RKO (cell line): Measurements from ENCODE around the gene SLC5A11.
A peak's percentile ranks its signal among the peaks of the same experiment; 100 is the strongest.
"Not testable (repeated sequence)": the region's sequence is repeated elsewhere in the genome, so short reads cannot be mapped to it uniquely, and the experiment has no call there.

Source experiments
- DNase-seq: peaks from one replicate; pipeline ENCODE4 v3.0.0-alpha.2; 2016; ENCODE audit warnings: low spot score

Gene SLC5A11

DNA sequence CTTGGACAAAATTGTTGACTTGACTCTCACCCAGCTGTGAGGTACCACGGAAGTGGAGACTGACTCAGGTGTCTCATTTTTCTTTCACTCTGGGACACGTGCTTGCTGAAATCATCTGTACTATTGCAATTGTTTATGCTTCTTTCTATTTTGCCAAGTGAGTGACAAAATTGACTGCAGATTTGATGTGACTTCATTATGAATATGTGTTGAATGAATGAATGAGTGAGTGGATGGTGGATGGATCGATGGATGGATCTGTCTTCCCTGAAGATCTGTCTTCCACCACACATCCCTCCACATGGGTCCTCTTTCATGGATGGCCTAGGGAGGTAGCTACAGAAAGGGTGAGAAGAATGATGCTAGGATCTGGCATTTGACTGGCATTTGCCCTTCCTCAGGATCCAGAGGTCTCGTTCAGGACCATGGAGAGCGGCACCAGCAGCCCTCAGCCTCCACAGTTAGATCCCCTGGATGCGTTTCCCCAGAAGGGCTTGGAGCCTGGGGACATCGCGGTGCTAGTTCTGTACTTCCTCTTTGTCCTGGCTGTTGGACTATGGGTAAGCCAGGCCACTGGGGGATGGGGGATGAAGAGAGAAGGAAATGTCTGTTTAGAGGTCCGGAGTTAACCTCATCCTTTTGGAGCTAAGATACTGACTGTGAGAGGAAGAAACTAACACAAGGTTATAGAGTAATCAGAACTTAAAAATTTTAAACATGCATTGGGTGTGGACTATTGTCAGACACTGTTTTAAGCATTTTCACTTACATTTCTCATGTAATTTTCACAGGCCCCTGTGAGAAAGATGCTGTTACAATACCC, 12.7 kb downstream of the SLC5A11 start:
- peak; percentile 57 for DNase-seq

DNA sequence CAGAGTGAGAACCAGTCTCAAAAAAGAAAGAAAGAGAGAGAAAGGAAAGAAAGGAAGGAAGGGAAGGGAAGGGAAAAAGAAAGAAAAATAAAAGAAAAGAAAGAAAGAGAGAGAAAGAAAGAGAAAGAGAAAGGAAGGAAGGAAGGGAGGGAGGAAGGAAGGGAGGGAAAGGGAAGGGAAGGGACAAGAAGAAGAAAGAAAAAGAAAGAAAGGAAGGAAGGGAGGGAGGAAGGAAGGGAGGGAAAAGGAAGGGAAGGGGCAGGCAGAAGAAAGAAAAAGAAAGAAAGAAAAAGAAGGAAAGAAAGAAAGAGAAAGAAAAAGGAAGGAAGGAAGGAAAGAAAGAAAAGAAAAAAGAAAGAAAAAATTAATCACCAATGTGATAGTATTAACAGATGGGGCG, 15.7 kb downstream of the SLC5A11 start:
- no peak for DNase-seq

DNA sequence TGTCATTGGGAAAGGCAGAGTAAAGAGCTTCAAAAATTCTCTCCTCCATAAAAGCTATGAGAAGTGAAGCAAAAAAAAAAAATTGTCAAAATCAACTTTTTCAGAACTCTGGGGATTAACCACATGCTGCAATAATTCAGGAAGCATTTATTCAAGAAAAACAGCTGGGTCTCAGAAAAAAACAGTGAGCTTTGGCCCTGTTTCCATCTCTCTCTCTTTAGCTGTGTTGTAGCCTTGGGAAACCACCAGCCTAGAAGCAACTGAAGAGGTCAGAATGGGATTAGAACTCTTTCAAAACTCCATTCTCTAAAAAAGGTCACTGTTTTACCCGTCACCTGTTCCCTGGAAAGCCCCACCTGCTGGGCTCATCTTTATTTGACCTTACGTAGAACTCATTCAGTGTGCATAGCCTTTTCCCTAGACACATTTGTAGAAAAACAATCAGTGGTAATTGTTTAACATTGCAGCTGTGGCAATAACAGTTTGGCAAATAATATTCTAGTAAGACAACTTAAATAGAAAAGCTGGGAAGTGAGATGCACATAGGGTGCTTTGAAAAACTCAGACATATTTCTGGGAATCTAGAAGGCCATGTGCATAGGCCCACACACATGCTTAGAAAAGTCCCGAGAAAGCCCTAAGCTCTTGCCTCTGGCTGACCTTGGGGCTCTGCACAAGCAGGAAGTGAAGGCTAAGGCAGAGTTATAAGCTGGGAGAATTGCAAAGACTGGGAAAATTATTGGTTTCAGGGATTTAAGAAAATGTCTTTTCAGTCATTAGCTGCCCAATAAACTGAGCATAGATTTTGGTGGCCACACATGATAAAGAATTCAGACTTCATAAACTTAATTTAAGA, 18.0 kb downstream of the SLC5A11 start:
- no peak for DNase-seq

DNA sequence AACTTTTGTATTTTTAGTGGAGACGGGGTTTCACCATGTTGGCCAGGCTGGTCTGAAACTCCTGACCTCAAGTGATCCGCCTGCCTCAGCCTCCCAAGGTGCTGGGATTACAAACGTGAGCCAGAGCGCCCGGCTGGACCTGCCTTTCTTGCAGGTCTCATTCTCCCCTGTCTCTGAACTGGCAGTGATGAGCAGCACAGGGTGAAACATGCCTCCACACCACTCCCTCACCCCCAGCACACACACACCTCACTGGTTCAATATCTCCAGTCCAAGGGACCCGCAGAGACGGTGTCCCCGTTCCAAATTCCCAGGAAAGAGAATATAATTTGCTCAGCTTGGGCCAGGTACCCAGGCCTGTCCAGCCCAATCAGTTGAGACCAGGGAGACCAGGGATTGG, 23.3 kb downstream of the SLC5A11 start:
- no peak for DNase-seq

DNA sequence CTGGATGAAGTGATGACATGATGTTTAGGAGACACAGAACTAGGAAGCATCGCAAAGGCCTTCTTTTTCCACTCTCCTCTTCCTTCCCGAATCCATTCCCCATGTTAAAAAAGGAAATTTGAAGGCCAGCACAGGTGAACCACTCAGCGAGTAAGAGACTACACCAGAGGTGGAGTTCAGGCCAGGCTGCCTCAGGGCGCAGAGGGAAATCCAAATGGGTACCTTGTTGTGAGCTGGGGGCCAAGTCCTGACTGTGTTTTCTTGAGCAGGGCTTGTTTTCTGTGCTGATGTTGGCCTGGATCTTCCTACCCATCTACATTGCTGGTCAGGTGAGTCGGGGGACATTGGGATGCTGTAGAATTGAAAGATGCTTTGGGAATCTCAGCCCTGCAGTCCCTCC, 26.1 kb downstream of the SLC5A11 start:
- no peak for DNase-seq

DNA sequence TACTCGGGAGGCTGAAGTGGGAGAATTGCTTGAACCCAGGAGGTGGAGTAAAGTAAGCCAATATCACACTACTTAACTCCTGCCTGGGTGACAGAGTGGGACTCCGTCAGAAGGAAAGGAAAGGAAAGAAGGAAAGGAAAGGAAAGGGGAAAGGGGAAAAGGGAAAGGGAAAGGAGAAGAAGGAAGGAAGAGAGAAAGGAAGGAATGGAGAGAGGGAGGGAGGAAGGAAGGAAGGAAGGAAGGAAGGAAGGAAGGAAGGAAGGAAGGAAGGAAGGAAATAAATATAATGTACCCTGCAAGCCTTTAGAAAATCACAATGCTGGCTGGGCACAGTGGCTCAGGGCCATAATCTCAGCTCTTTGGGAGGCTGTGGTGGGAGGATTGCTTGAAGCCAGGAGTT, 27.3 kb downstream of the SLC5A11 start:
- DNase-seq = no peak

DNA sequence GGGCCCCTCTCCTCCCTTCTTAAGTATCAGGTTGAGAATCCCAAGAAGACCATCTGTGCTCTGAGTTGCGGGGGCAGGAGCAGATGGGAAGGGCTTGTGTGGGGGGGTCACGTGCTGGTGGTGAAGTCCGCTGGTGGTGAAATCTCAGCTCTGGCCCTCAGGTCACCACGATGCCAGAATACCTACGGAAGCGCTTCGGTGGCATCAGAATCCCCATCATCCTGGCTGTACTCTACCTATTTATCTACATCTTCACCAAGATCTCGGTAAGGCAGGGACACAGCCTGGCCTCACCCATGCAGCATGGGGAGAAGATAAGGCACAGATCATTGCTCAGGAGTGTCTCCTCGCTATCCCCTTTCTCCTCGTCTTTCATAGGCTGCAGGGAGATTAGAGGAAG, 29.7 kb downstream of the SLC5A11 start:
- no peak for DNase-seq

DNA sequence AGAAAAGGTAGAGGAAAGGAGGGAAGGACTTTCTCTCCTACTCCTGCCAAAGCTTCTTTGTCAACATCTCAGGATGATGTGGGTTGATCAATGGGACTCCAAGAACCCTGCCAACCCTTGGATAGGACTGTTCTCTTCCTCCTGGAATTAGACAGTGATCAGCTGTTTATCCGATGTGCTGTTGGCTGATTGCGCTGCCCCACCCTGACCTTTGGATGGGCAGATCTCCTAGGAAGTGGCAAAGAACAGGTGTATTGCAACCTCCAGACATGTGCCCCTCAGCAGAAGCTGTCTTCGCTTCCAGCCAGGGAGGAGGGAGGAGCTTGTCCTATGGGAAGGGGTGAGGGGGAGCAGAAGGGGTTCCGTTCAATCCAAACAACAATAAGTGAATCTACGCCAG, 30.5 kb downstream of the SLC5A11 start:
- DNase-seq = no peak

DNA sequence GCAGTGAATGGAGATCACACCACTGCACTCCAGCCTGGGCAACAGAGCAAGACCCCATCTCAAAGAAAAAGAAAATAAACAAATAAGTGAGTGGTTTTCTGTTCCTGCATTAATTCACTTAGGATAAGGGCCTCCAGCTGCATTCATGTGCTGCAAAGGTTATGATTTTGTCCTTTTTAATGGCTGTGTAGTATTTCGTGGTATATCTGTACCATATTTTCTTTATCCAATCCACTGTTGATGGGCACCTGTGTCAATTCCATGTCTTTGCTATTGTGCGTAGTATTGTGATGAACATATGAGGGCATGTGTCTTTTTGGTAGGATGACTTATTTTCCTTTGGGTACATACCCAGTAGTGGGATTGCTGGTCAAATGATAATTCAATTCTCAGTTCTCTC, 33.9 kb downstream of the SLC5A11 start:
- DNase-seq = no peak

DNA sequence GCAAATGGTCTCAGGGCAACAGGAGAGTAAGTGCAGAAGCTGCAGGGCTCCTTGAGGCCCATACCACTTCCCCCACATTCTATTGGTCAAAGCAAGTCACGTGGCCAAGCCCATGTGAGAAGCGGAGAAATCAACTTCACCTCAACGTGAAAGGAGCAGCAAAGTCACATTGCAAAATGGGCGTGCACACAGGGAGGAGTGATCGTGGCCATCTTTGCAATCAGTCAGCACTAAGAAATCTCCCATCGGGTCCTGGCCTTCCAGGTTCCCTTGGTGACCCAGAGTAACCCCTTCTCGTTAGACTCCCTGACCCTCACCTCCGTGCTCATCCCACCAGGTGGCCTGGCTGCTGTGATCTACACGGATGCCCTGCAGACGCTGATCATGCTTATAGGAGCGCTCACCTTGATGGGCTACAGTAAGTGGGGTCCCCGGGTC, 38.0 kb downstream of the SLC5A11 start:
- no peak for DNase-seq

DNA sequence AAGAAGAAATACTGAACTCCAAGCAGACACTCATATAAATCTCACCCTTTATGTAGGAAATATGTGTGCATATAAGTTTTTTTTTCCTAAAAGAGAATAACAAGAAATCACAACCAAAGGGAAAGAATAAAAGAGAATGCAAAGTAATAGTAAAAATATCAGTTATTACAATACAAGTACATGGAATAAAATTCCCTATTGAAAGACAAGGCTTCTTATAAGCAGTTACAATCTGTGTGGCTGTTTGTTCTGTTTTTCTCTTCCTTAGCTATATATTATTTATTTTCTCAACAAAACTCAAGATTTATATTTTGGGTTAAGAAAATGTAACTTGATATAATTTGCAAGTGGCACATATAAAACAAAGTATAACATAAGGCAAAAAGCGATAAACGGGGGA, 41.7 kb downstream of the SLC5A11 start:
- no peak for DNase-seq

DNA sequence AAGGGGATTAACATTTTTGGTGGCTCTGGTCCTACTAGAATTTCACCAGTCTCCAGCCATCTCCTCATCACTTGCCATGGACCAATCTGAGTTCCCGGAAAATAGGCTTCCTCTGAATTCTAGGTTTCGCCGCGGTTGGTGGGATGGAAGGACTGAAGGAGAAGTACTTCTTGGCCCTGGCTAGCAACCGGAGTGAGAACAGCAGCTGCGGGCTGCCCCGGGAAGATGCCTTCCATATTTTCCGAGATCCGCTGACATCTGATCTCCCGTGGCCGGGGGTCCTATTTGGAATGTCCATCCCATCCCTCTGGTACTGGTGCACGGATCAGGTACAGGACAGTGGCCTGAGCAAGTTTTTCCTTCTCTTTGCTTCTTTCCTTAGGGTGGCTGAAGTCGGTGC, 45.0 kb downstream of the SLC5A11 start:
- DNase-seq = no peak

DNA sequence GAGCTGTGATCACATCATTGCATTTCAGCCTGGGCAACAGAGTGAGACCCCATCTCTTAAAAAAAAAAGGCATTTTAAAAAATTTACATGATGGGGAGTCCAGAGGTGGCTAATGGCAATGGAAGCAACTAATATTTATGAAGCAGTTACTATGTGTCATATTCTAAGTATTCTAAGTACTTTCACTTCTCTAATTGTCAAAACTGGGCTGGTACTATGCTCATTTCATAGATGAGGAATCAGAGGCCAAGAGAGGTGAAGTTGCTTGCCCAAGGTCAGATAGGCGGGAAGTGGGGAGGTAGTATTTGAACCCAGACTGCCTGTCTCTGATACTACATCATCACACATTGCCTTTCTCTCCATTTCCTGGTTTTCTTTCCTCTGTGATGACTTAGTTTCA, 50.7 kb downstream of the SLC5A11 start:
- no peak for DNase-seq

DNA sequence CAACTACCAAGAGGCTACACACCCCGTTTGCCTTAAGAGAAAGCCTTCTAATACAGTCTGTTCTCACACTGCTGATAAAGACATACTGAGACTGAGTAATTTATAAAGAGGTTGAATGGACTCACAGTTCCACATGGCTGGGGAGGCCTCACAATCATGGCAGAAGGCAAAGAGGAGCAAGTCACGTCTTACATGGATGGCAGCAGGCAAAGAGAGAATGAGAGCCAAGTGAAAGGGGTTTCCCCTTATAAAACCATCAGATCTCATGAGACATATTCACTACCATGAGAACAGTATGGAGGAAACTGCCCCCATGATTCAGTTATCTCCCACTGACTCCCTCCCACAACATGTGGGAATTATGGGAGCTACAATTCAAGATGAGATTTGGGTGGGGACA, 51.8 kb downstream of the SLC5A11 start:
- not testable (repeated sequence) for DNase-seq

DNA sequence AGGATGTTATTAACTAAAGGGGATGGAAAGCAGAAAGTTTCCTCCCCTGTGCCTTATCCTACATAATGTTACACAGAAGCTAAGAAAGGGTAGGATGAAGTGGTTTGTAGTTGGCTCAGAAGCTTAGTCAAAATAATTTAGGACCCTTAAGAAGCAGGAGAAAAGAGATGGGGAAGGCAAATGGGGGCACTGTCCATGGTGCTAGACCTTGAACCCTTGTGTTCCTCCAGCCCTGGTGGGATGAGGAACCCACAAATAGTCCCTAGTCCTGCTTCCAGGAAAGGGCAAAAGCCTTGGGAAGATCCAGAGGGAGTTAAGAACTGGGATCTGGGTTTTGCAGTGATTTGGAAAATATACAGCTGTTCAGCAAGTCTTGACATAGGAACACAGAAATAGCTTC, 54.5 kb downstream of the SLC5A11 start:
- no peak for DNase-seq

DNA sequence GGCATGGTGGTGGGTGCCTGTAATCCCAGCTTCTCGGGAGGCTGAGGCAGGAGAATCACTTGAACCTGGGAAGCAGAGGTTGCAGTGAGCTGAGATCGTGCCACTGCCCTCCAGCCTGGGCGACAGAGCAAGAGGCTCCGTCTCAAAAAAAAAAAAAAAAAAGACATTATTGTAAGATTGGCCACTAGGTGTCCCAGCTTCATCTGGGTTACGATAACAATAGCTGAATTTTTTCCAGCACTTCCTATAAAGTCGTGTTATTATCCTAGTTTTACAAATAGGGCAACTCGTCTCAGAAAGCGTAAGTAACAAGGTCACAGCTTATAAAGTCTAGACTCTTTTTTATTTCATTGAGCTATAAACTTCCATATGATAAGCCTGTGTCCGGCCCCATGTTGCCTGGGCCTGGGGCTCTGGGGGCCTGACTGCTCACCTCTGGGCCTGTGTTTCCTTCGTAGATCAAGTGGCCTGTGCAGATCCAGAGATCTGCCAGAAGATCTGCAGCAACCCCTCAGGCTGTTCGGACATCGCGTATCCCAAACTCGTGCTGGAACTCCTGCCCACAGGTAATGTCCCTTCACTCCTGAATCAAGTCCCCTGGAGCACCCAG, 60.5 kb downstream of the SLC5A11 start:
- peak; percentile 39 for DNase-seq

DNA sequence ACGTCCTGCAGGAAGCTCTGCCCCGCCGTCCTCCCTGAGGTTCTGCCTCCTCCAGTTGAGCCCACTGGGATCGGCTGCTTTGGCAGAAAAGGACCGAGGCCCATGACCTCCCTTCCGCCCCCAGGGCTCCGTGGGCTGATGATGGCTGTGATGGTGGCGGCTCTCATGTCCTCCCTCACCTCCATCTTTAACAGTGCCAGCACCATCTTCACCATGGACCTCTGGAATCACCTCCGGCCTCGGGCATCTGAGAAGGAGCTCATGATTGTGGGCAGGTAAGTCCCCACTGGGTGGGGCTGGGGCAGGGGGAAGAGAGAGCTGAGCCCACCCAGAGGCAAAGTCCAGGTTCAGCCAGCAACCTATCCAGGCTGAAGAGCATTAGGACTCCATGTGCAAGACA, 61.1 kb downstream of the SLC5A11 start:
- no peak for DNase-seq

DNA sequence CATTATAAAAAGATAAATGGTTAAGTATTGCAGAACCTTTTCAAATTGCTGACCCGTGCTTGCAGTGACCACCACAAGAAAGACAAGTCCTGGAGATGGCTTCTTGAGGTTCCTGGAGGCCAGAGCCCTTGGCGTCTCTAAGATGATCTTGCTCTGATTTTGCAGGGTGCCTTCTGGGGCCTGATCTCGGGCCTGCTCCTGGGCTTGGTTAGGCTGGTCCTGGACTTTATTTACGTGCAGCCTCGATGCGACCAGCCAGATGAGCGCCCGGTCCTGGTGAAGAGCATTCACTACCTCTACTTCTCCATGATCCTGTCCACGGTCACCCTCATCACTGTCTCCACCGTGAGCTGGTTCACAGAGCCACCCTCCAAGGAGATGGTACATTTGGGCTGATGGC, 63.0 kb downstream of the SLC5A11 start:
- DNase-seq = no peak

DNA sequence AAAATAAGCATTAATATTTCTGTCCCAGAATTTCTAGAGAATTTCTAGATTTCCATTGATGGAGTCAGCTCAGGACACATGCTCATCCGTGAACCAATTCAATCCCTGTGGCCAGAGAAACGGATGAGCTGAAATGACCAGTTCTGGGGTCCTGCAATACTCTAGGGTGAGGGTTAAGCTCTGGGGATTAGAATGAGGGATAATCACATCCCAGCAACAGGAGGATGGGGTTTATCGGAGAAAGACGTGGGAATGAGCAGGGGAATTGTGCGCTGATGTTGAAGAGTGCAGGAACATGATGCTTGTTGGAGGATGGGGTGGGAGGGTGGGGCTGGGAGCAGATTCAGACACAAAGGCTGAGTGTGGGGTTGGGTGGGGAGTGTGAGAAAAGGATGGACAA, 64.1 kb downstream of the SLC5A11 start:
- DNase-seq = no peak

DNA sequence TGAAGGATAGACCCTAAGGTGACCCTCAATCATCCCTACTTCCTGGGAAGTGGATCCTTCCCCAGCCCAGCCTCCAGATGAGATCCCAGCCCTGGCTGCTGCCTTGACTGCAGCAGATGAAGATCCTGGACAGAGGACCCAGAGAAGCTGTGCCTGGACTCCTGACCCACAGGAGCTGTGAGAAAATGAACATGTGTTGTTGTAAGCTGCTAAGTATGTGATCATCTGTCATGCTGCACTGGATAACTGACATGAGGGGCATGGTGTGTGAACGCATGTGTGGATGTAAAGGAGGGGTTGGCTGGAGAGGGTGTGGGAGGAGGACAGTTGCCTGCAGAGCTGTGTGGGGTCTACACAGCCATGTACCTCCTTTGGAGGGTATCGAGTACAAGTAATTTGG, 69.3 kb downstream of the SLC5A11 start:
- no peak for DNase-seq

DNA sequence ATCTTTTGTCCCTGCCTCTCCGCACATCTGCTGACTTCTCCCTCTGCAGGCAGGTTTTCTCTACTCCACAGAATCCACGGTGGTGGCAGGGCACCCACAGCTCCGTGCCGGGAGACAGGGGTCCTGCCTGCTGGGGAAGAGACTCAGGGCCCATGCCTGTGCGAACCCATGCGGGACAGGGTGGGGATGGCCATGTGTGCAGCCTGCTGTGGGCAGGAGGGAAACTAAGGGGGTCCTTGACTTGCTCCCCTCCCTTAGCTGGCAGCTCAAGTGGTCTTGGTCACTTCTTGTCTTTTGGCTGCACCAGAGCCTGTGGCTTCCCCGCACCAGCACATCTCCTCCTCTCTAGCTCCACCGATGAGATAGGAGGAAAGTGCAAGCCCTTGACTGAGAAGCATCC, 69.8 kb downstream of the SLC5A11 start:
- no peak for DNase-seq

DNA sequence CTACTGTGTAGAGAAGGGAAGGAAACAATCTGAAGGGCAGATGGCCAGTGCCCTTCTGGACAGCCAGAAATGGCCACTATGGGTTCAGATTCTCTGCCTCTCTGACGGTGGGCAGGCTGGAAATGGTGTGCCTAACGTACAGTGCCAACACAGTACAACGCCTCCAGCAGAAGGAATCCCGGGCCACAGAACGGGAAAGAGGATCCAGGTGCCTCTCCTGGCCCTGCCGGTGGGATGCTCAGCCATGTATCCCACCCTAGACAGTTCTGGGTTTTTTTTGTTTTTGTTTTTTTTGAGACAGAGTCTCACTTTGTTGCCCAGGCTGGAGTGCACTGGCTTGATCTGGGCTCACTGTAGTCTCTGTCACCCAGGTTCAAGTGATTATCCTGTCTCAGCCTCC, 71.5 kb downstream of the SLC5A11 start:
- no peak for DNase-seq

DNA sequence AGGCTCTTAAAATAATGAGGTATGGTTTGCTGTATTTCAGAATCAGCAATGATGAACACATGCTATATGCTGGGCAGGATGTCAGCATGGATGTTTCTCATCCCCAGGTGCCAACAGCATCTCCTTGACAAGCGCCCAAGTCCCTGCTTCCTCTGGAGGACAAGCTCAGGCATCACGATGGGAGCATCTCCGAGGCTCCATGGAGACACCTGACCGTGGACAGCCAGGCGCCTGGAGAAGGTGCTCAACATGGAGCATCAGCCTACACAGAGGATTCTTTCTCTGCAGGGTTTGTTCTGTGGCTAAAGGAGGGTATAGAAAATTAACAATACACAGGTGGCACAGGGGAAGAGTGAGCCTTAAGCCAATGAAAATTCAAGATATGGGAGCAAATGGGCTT, 72.1 kb downstream of the SLC5A11 start:
- no peak for DNase-seq
